ENCODE results near the gene AFDN.

GRCh38 chr6:167941822-167942221 is 115.1 kb downstream of the AFDN start:
- TF ChIP-seq POLR2AphosphoS5 (IDR thresholded peaks at IDR 0.05; ENCODE audit: low read depth) (no peak), CTCF (conservative IDR thresholded peaks at IDR 0.05; ENCODE audit: low read depth in 2 of 2) (no peak), REST (IDR thresholded peaks at IDR 0.05; ENCODE audit: unreplicated experiment) (no peak), EZH2 (IDR thresholded peaks at IDR 0.05; ENCODE audit: low read depth, unreplicated experiment) (no peak), EZH2phosphoT487 (IDR thresholded peaks at IDR 0.05; ENCODE audit: unreplicated experiment) (no peak), CREB1 (CRISPR knock-in tag; IDR thresholded peaks at IDR 0.05; ENCODE audit: low read depth) (no peak), STAT1 (IDR thresholded peaks at IDR 0.05; ENCODE audit: unreplicated experiment) (no peak), JUNB (IDR thresholded peaks at IDR 0.05; ENCODE audit: unreplicated experiment) (no peak), ZNF114 (CRISPR knock-in tag; IDR thresholded peaks at IDR 0.05) (no peak), ETS1 (IDR thresholded peaks at IDR 0.05) (no peak), NANOG (IDR thresholded peaks at IDR 0.05; ENCODE audit: borderline replicate concordance) (no peak), ZNF331 (CRISPR knock-in tag; IDR thresholded peaks at IDR 0.05; ENCODE audit: low read depth) (no peak)
